ENCODE measurements around the gene ATP13A5. TPM values are rescaled to one million over a fixed set of nuclear protein-coding genes. Genes with fewer than 3 reads are reported as not detected.

ATP13A5 gene
- total RNA-seq, 1 experiment from 2014 or later: not detected

GRCh38 chr3:193330555-193331204 lies 47.9 kb downstream of the ATP13A5 start:
- CTCF ChIA-PET: no interaction called here
- Mint-ChIP-seq H3K27ac (ENCODE audit: unreplicated experiment) (no peak overlapping the region), H3K36me3 (ENCODE audit: insufficient read depth, unreplicated experiment) (no peaks in the 10 kb centered on the region), H3K9me3 (ENCODE audit: low read depth, unreplicated experiment) (no peaks in the 10 kb centered on the region), H3K27me3 (ENCODE audit: unreplicated experiment) (peaks cover 6% of the 10 kb centered on the region), H3K4me3 (ENCODE audit: low read depth, unreplicated experiment) (no peak overlapping the region), H3K4me1 (ENCODE audit: low read depth, unreplicated experiment) (no peaks in the 10 kb centered on the region)
- BruUV-seq (replicated peaks): no TSS peak
- intact Hi-C loops (cut with micrococcal nuclease; ENCODE audit: unreplicated experiment): no loop called here
- DNase-seq: no peak
- TF ChIP-seq CTCF (IDR thresholded peaks at IDR 0.05; ENCODE audit: unreplicated experiment): no peak

- no peak overlapping the region for H3K27ac Mint-ChIP-seq (ENCODE audit: unreplicated experiment)
- no peaks in the 10 kb centered on the region for H3K27me3 Mint-ChIP-seq (ENCODE audit: unreplicated experiment)
- no peaks in the 10 kb centered on the region for H3K36me3 Mint-ChIP-seq (ENCODE audit: insufficient read depth, unreplicated experiment)
- intact Hi-C loops (cut with micrococcal nuclease; ENCODE audit: unreplicated experiment): no loop called here
- TF ChIP-seq CTCF (IDR thresholded peaks at IDR 0.05; ENCODE audit: unreplicated experiment): no peak
- CTCF ChIA-PET: interaction anchor here (0.6 kb wide), 1 partner anchor 239 kb away, joined by 5 read pairs; no protein-coding TSS in a partner anchor
- no peak for DNase-seq
- no TSS peak for BruUV-seq (replicated peaks)
- no peaks in the 10 kb centered on the region for H3K4me1 Mint-ChIP-seq (ENCODE audit: low read depth, unreplicated experiment)
- H3K9me3 Mint-ChIP-seq (ENCODE audit: low read depth, unreplicated experiment): no peaks in the 10 kb centered on the region
- H3K4me3 Mint-ChIP-seq (ENCODE audit: low read depth, unreplicated experiment): no peak overlapping the region
Observed at GRCh38 chr3:193317682-193318300, 60.8 kb downstream of the ATP13A5 start.

DNA sequence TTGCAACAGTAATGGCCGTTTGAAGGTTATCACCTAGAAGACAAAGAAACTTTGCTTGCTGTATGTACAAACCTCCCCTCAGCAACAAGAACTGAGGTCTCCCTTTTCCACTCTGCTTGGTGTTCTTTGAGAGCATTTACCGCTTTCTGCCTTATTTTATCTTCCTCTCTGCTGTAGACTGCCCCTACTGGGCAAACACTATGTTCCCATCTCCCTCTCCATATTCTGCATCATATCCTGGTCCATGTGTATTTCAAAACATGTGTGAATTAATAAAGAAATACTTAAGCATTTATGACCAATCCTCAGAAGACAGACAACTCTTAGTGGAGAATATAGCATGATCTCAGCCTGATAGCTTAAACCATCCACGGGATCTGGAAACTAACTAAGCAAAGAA lies 64.4 kb downstream of the ATP13A5 start:
- Mint-ChIP-seq H3K36me3 (ENCODE audit: insufficient read depth, unreplicated experiment) (no peaks in the 10 kb centered on the region), H3K27ac (ENCODE audit: unreplicated experiment) (no peak overlapping the region), H3K4me1 (ENCODE audit: low read depth, unreplicated experiment) (no peaks in the 10 kb centered on the region), H3K4me3 (ENCODE audit: low read depth, unreplicated experiment) (no peak overlapping the region), H3K9me3 (ENCODE audit: low read depth, unreplicated experiment) (no peaks in the 10 kb centered on the region), H3K27me3 (ENCODE audit: unreplicated experiment) (no peaks in the 10 kb centered on the region)
- no peak for TF ChIP-seq CTCF (IDR thresholded peaks at IDR 0.05; ENCODE audit: unreplicated experiment)
- intact Hi-C loops (cut with micrococcal nuclease; ENCODE audit: unreplicated experiment): no loop called here
- no TSS peak for BruUV-seq (replicated peaks)
- no peak for DNase-seq
- CTCF ChIA-PET: no interaction called here

DNA sequence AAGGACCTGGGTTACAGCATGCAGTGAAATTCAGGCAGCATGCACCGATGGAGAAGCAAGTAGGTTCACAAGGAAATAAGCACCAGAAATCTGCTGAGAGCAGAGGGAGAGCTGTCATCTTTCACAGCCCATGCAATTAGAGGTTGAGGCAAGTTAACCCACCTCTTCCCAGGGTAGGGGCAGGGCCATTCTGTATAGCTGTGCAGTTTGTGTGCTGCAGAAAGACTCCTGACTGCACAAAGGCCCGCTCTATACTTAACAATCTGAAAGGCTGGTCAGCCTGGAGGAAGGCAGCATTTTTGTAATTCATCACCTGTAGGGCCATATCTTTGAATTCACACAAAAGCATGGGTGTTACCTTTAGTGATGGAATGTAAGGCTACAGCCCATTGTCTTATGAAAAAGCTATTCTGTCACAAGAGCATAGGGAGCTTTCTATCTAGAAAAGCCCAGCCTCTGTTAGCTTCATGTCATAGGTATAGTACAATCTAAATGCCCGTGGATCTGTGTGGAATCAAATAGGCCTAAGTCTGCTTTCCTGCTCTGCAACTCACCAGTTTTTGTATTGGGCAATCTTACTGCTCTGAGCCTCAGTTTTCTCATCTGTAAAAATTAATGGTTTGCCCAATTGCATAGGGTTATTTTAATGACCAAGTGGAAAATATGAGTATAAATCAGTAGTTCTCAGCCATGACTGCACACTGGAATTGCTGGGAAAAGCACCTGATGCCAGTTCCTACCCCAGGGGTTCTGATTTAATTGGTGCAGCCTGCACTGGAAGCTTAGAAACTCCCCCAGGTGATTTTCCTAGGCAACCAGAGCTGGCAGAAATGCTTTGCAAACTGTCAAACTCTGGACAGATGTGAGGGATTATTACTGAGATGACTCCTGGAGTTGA lies 65.2 kb downstream of the ATP13A5 start:
- no TSS peak for BruUV-seq (replicated peaks)
- Mint-ChIP-seq H3K36me3 (ENCODE audit: insufficient read depth, unreplicated experiment) (no peaks in the 10 kb centered on the region), H3K4me3 (ENCODE audit: low read depth, unreplicated experiment) (no peak overlapping the region), H3K27me3 (ENCODE audit: unreplicated experiment) (no peaks in the 10 kb centered on the region), H3K9me3 (ENCODE audit: low read depth, unreplicated experiment) (no peaks in the 10 kb centered on the region), H3K4me1 (ENCODE audit: low read depth, unreplicated experiment) (no peaks in the 10 kb centered on the region), H3K27ac (ENCODE audit: unreplicated experiment) (no peak overlapping the region)
- intact Hi-C loops (cut with micrococcal nuclease; ENCODE audit: unreplicated experiment): no loop called here
- TF ChIP-seq CTCF (IDR thresholded peaks at IDR 0.05; ENCODE audit: unreplicated experiment): no peak
- CTCF ChIA-PET: interaction anchor here (0.6 kb wide), 1 partner anchor 1115 kb away, joined by 11 read pairs; no protein-coding TSS in a partner anchor
- no peak for DNase-seq
